HG03521 (cell line): Measurements from ENCODE around the gene CABCOCO1.

Source experiments
- ATAC-seq: cut with Tn5 transposase; IDR thresholded peaks from one replicate; pipeline ENCODE4 v1.9.1; 2021; ENCODE audit warnings: mild to moderate bottlenecking, moderate library complexity; ENCODE audit not compliant: unreplicated experiment

CABCOCO1 gene

DNA sequence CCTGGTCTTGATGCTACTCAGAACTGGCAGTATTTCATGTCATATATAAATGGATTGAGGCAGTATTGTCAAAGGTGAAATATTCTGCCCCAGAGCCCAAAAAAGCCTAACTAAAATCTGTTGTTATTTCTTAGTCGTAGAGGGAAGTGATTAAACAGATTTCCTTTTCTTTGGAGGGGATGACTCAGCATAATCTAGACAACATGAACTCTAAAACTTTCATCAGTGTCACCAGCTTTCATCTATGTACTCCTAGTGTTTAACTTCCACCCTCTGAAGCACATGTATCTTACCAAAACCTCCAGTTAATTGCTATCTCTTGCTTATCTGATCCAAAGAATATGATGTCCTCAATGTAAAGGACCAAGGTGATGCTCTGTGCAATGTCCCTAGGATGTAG, 141.7 kb downstream of the CABCOCO1 start:
- ATAC-seq: no peak

DNA sequence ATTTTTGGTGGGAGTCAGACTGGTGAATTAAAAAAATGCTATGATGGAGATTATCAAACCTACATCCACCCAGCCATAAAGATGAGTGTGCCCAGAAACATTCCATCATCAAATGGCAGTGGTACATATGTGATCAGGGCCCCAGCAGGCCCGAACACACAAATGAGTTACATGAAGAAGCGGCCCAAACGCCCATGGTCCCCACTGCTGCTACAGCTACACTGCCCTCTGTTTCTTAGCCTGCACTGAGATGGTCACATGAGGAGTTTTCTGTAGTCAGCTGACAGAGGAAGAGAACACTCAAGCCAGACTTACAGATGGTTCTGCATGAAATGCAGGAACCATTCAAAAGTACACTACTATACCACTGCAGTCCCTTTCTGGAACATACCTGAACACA, 142.4 kb downstream of the CABCOCO1 start:
- ATAC-seq: no peak

- no peak for ATAC-seq
Measured at GRCh38 chr10:61810263-61810662, 147.5 kb downstream of the CABCOCO1 start.

DNA sequence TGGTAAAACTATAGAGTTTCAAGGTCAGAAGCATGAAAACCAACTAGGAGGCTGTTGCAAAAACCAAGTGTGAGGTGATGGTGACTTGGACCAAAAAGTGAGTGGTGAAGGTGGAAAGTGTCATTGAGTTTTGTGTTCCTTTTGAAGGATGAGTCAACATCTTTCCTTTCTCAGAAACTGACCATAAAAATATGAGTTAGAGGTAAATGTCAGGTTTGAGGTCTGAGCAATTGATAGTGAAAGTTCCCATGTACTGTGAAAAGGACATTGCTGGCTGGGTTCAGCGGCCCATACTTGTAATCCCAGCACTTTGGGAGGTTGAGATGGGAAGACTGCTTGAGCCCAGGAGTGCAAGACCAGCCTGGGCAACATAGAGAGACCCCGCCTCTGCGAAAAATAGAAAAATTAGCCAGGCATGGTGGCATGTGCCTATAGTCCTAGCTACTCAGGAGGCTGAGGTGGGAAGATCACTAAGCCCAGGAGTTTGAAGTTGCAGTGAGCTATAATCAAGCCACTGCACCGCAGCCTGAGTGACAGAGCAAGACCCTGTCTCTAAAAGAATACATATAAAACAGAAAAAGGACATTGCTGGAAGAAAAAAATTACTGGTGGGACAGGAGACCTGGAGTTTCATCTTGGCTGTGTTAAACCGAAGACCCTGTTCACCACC, 149.5 kb downstream of the CABCOCO1 start:
- peak; percentile 42 for ATAC-seq

DNA sequence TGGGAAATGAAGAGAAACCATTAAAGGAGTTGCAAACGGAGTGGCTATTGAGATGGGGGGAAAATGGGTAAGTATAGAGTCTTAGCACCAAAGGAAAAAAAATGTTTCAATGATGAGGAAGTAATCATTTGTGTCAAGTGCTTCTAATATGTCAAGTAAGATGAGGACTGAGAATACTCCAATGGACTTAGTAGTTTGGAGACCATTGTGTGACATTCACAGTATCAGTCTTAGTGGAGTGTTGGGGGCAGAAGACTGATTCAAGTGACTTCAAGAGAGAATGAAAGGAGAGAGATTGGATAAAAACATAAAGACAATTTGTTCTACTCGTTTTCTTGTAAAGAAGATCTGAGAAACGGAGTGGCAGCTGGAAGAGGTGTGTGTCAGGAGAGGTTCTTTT, 150.2 kb downstream of the CABCOCO1 start:
- no peak for ATAC-seq

DNA sequence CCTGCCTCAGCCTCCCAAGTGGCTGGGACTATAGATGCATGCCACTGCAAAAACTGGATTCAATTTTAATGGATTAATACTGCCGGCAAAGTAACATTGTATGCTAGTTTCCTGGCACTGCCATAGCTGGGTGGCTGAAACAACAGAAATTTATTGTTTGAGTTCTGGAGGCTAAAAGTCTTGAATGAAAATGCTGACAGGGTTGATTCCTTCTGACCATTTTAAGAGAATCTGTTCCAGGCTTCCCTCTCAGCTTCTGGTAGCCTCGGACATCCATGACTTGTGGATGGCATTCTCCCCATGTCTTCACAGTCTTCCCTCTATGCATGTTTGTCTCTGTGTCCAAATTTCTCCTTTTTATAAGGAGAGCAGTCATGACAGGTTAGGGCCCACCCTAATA, 151.4 kb downstream of the CABCOCO1 start:
- no peak for ATAC-seq

DNA sequence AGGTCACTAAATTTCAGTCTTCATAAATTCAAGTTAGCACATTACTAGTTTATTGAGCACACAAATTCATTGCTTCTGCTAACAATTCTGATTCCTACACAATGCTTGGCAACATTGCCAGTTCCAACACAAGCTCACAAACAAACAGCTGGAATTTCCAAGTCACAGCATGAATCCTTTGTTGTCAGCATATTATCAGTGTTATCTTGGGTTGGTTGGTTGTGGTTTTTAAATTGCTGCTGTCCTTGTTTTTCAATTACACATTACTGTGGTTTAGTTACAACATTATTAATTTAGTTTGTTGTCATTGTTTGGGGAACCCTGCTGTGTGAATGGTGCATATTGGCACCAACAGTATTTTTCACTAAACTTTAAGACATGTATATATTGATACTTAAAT, 152.8 kb downstream of the CABCOCO1 start:
- ATAC-seq: no peak
